Measurements from ENCODE around the gene SLC22A9.

SLC22A9 gene

DNA sequence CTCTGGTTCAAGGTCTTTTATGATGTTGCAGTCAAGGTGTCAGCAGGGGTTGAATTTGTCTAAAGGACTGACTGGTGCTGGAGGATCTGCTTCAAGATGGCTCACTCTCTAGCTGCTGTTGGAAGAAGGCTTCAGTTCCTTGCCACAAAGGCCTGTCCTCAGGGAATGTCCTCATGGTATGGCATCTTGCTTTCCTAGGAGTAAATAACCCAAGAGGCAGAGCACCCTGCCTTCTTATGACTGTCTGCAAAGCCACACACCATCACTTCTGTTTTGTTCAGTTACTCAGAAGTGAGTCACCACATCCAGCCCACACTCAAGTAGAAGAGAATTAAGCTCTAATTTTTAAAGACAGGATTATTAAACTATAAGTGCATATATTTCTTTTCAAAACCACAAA, 76.1 kb downstream of the SLC22A9 start:
- DNase-seq, result no peak

DNA sequence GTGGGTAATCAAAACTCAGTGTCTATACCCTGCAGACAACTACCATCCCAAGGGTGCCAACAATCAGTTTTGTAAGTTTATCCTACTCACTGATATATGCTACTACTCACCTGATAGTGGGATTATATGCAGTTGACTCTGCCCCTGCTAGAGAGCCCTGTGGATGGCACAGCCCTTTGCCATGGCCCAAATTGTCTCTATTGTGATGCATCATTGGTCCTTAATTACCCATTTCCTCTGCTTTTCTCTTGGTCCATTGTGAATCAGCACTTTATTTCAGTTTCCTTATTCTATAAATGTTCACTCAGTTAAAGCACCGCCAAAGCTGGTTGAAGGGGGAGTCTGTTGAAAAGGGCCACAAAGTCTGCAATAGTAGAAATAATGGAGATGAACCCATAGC, 79.1 kb downstream of the SLC22A9 start:
- no peak for DNase-seq

DNA sequence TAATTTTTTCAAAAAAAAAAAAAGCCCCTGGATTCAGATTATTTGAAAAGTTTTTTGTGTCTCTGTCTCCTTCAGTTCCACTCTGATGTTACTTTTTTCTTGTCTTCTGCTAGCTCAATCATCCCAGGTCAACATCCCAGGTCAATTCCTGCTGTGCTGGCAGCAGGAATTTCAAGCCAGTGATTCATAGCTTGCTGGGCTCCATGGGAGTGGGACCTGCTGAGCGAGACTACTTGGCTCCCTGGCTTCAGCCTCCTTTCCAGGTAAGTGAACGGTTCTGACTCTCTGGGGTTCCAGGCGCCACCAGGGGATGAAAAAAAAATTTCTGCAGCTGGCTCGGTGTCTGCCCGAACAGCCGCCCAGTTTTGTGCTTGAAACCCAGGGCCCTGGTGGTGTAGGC, 90.0 kb downstream of the SLC22A9 start:
- no peak for DNase-seq
